Neural crest cell (in vitro differentiated cells): Measurements from ENCODE around the gene TMEM59L. TPM values are rescaled to one million over a fixed set of nuclear protein-coding genes. Genes with fewer than 3 reads are reported as not detected.

ENCODE experiments used
- DNase-seq: peaks from one replicate; pipeline ENCODE4 v3.0.0; 2021; ENCODE audit warnings: low read depth, mixed read lengths, low spot score
- H3K27ac Mint-ChIP-seq: one replicate; pipeline ENCODE4 v1.8.0; 2021; ENCODE audit warnings: mild to moderate bottlenecking, mixed read lengths; ENCODE audit not compliant: unreplicated experiment
- H3K27me3 Mint-ChIP-seq: 2 replicates; pipeline ENCODE4 v1.8.0; 2021; ENCODE audit warnings: low read depth, mild to moderate bottlenecking, mixed read lengths
- H3K36me3 Mint-ChIP-seq: 2 replicates; pipeline ENCODE4 v1.8.0; 2021; ENCODE audit warnings: low read depth, mild to moderate bottlenecking, mixed read lengths
- H3K4me1 Mint-ChIP-seq: 2 replicates; pipeline ENCODE4 v1.8.0; 2021; ENCODE audit warnings: mixed read lengths
- H3K4me3 Mint-ChIP-seq: one replicate; pipeline ENCODE4 v1.8.0; 2021; ENCODE audit warnings: mild to moderate bottlenecking, mixed read lengths
- H3K9me3 Mint-ChIP-seq: 2 replicates; pipeline ENCODE4 v1.8.0; 2021; ENCODE audit warnings: mixed read lengths
- total RNA-seq: library from RNA; stranded (reverse); gene quantifications from 2 replicates; pipeline ENCODE4 v1.2.1, GENCODE V29; 2021
- TF ChIP-seq, protein P1 (sequence below): fragments of 200-600 bp; sonication (generic); conservative IDR thresholded peaks from 2 replicates; pipeline ENCODE4 v1.5.0; 2021; ENCODE audit warnings: antibody characterized with exemption, mild to moderate bottlenecking

The TMEM59L gene
- total RNA-seq, 1 donor from 2014 or later: 6.4 TPM

- H3K27me3 Mint-ChIP-seq: no peaks in the 10 kb centered on the region
- no peak for DNase-seq
- H3K9me3 Mint-ChIP-seq: no peaks in the 10 kb centered on the region
- no peak overlapping the region for H3K27ac Mint-ChIP-seq
- no peaks in the 10 kb centered on the region for H3K36me3 Mint-ChIP-seq
- peaks cover 4% of the 10 kb centered on the region for H3K4me1 Mint-ChIP-seq
- no peak overlapping the region for H3K4me3 Mint-ChIP-seq
- TF ChIP-seq, protein P1, sequence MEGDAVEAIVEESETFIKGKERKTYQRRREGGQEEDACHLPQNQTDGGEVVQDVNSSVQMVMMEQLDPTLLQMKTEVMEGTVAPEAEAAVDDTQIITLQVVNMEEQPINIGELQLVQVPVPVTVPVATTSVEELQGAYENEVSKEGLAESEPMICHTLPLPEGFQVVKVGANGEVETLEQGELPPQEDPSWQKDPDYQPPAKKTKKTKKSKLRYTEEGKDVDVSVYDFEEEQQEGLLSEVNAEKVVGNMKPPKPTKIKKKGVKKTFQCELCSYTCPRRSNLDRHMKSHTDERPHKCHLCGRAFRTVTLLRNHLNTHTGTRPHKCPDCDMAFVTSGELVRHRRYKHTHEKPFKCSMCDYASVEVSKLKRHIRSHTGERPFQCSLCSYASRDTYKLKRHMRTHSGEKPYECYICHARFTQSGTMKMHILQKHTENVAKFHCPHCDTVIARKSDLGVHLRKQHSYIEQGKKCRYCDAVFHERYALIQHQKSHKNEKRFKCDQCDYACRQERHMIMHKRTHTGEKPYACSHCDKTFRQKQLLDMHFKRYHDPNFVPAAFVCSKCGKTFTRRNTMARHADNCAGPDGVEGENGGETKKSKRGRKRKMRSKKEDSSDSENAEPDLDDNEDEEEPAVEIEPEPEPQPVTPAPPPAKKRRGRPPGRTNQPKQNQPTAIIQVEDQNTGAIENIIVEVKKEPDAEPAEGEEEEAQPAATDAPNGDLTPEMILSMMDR: no peak
Measured at GRCh38 chr19:18666784-18667183, 54.1 kb downstream of the TMEM59L start.

DNA sequence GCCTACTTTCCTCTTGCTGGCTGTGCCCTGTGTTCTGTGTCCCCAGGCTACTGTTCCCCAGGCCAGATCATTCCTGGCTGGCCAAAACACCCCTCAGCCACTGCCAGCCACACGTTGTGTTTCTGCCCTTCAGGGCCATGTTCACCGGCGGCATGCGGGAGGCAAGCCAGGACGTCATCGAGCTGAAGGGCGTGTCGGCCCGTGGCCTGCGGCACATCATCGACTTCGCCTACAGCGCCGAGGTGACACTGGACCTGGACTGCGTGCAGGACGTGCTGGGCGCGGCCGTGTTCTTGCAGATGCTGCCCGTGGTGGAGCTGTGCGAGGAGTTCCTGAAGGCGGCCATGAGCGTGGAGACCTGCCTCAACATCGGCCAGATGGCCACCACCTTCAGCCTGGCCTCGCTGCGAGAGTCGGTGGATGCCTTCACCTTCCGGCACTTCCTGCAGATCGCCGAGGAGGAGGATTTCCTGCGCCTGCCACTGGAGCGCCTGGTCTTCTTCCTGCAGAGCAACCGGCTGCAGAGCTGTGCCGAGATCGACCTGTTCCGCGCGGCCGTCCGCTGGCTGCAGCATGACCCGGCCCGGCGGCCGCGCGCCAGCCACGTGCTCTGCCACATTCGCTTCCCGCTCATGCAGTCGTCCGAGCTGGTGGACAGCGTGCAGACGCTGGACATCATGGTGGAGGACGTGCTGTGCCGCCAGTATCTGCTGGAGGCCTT, 55.0 kb downstream of the TMEM59L start:
- H3K9me3 Mint-ChIP-seq: no peaks in the 10 kb centered on the region
- DNase-seq: no peak
- no peak overlapping the region for H3K4me3 Mint-ChIP-seq
- TF ChIP-seq, protein P1: no peak
- no peaks in the 10 kb centered on the region for H3K36me3 Mint-ChIP-seq
- H3K4me1 Mint-ChIP-seq: peaks cover 4% of the 10 kb centered on the region
- H3K27me3 Mint-ChIP-seq: no peaks in the 10 kb centered on the region
- H3K27ac Mint-ChIP-seq: no peak overlapping the region

GRCh38 chr19:18668252-18668631, 55.6 kb downstream of the TMEM59L start:
- Mint-ChIP-seq H3K4me1 (peaks cover 2% of the 10 kb centered on the region), H3K27ac (no peak overlapping the region), H3K9me3 (no peaks in the 10 kb centered on the region), H3K4me3 (no peak overlapping the region), H3K36me3 (no peaks in the 10 kb centered on the region), H3K27me3 (no peaks in the 10 kb centered on the region)
- no peak for DNase-seq
- TF ChIP-seq, protein P1: no peak

- Mint-ChIP-seq H3K27ac (no peak overlapping the region), H3K4me3 (no peak overlapping the region), H3K4me1 (no peaks in the 10 kb centered on the region), H3K36me3 (no peaks in the 10 kb centered on the region), H3K9me3 (no peaks in the 10 kb centered on the region), H3K27me3 (no peaks in the 10 kb centered on the region)
- TF ChIP-seq, protein P1: no peak
- no peak for DNase-seq
Measured at GRCh38 chr19:18668744-18669523, 56.3 kb downstream of the TMEM59L start.

DNA sequence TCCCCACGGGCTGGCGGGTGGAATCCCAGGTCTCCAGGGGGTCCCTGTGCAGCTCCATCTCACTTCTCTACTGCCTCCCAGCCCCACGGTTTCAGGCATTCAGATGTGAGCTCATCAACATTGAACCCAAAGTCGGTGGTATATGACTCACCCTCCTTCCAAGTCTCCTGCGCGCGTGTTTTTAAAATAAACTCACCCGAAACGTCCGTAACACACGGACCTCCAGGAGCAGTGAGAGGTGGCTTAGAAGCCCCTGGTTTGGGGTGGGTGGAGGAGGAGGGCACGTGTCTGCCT, 56.8 kb downstream of the TMEM59L start:
- Mint-ChIP-seq H3K4me1 (no peaks in the 10 kb centered on the region), H3K36me3 (no peaks in the 10 kb centered on the region), H3K9me3 (no peaks in the 10 kb centered on the region), H3K4me3 (no peak overlapping the region), H3K27ac (no peak overlapping the region), H3K27me3 (no peaks in the 10 kb centered on the region)
- TF ChIP-seq, protein P1: no peak
- DNase-seq: no peak
